NK-92 treated with Interleukin-12 subunit alpha and Interleukin-12 subunit beta, amount 100 ng/mL, for 24 hours (cell line): Measurements from ENCODE around the gene SLC35A1.

Experiments
- DNase-seq: peaks from one replicate; lab custom pipeline; 2025; lab: John Stamatoyannopoulos, UW

Gene SLC35A1

DNA sequence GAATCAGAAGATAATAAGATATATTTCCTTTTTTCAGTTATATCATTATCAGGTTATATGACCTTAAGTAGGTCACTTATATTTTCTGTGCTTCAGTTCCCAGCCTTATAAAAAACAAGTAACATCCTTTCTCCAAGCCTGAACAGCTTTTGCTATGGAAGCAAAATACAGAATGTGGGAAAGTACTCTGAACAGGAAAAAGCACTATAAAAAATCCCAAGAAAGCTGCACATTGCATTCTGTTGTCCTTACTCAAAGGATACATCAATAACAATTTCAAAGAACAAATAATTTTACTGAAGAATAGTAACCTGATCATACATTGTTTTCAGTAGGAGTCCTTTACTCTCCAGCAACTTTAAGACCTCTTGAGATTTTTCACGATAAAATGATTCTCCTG lies 56.4 kb downstream of the SLC35A1 start:
- DNase-seq, result no peak

GRCh38 chr6:87534377-87535047 lies 61.7 kb downstream of the SLC35A1 start:
- DNase-seq, result no peak

- DNase-seq, result no peak
Observed at GRCh38 chr6:87538510-87539260, 65.9 kb downstream of the SLC35A1 start.

DNA sequence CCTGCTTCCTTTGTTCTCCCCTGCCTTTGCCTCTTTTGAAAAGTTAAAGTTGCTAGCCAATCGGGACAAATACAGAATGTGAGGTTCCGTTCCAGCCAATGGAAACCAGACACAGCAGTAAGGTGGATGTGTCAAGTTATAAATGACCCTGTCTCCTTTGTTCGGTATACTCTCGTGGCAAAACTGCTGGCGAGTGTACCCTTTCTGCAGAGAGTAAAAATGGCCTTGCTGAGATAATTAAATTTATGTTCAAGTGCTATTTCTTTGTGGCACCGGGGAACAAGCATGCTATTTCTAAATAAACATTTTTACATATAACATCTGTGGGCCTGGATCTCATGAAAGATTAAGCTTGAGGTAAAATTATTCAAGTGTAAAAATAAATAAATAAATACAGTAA lies 66.8 kb downstream of the SLC35A1 start:
- DNase-seq, result no peak

- no peak for DNase-seq
Observed at GRCh38 chr6:87540539-87540938, 67.8 kb downstream of the SLC35A1 start.

GRCh38 chr6:87541041-87541440 lies 68.3 kb downstream of the SLC35A1 start:
- DNase-seq, result no peak

- DNase-seq, result no peak
Observed at GRCh38 chr6:87541744-87542143, 69.0 kb downstream of the SLC35A1 start.

DNA sequence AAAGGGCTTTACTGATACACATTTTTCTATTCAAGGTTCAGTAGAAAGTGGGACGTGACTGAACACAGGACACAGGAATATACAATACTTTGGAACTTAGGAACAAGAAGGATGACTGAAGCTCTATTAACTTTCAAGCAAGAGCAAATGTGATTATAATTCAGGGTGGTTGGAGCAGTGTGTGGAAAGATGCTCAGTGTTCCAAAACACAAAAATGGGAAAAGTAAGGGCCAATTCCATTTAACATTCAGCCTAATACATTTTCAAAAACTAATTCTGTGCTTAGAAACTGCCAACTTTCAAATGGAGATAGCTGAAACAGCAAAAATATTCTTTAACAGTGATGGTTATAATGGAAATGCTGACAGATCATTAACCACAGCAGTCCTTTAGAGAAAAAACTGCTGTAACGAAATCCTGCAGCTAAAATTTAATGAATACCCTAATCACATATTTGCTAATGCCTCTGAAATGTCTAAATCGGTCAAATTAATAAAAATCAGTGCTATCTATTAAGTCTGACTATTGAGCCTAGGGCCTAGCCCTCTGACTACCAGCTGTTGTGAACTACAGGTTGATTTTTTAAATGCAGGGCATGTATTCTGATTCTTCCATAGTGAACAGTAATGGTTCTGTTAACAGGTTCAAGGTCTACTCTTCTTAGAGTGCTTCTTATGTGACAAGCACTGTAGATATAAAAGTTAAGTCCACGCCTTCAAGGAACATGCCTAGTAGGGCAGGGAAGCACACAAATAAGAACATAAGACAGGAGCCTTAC lies 71.1 kb downstream of the SLC35A1 start:
- DNase-seq, result no peak

DNA sequence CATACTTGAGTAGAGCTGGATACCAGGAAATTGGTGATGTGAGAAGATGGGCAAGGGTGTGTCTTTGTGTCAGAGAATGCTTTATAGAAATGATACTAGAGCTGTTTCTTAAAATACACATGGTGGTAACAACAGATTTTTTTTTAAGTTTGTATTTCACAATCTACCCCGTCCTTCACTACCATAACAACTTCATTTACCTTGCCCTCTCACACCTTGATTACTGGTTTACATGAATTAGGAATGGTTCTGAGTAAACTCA lies 71.6 kb downstream of the SLC35A1 start:
- no peak for DNase-seq

GRCh38 chr6:87551799-87552198 lies 79.0 kb downstream of the SLC35A1 start:
- DNase-seq, result no peak

- no peak for DNase-seq
Observed at GRCh38 chr6:87553159-87553765, 80.5 kb downstream of the SLC35A1 start.

DNA sequence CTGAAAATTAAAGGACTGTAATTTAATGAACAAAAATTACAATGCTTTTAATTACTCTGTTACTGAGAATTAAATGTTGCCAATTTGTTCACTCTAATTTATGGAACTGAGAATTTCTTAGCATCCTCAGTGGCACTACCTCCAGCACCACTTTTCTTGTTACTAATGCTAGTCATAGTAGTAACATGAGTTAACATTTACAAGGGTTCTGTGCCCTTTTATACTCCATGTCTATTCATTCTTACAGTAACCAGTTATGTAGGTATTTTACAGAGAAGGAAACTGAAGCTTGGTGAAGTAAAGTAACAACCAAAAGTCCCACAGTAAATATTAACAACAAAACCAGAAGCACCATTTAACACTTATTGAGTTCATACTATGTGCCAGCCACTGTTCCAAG lies 82.7 kb downstream of the SLC35A1 start:
- no peak for DNase-seq

GRCh38 chr6:87558446-87558845 lies 85.7 kb downstream of the SLC35A1 start:
- DNase-seq, result no peak

DNA sequence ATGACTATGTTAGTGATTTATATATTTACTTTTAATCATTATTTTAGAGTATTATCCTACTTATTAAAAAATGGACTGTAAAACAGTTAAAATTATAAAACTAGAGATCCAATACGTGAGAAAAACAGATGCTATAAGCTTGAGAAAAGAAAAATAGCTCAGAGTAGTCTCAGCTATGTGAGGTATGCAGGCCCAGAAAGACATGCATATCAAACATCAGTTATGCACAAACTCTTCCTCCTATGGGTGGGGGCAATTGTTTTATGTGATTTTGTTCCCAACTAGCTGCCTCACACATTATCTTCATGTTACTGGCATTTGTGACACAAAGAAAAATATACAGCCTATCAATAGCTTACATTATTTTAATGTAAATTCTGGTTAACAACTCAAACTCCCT lies 88.2 kb downstream of the SLC35A1 start:
- no peak for DNase-seq
